Hepatocyte (in vitro differentiated cells): ENCODE results near the gene CWC25.

Experiments used
- CTCF ChIP-seq: fragments of 200-600 bp; sonication (generic); IDR thresholded peaks from 2 replicates; pipeline ENCODE4 v1.5.1; 2016; ENCODE audit warnings: antibody characterized with exemption, mild to moderate bottlenecking; ENCODE audit not compliant: poor library complexity
- EZH2 ChIP-seq: fragments of 200-600 bp; sonication (generic); IDR thresholded peaks from 2 replicates; pipeline ENCODE4 v1.6.1; 2016; ENCODE audit warnings: antibody characterized with exemption, mild to moderate bottlenecking, borderline replicate concordance

- TF ChIP-seq CTCF (no peak), EZH2 (no peak)
Measured at GRCh38 chr17:38853292-38854219, 28.4 kb upstream of the CWC25 start, which contains the start of gene RPL23.
